NCI-H187 (cell line): ENCODE measurements around the gene POLR2F.
"Not testable (repeated sequence)": the region's sequence is repeated elsewhere in the genome, so short reads cannot be mapped to it uniquely, and the experiment has no call there.

Experiments used
- DNase-seq, 2 experiments: peaks; one replicate each; lab custom pipeline; 2025; lab: John Stamatoyannopoulos, UW

Gene POLR2F

DNA sequence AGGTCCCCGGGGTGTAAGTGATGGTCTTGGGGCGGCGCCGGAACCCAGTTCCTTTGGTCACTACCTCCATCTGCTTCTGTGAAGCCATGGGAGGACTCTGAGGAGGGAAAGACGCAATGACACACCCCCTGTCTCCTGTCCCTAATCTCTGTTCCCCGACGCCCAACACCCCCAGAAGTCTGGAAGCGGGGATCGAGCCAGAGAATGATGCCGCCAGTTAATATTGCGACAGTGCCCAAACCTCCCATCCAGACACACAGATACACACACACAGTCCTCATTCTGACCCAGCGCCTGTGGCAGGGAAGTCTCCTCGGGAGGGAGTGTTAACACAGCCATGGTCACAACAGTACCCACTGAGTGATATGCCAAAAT lies 450 bp upstream of the POLR2F start:
- DNase-seq: no peak

DNA sequence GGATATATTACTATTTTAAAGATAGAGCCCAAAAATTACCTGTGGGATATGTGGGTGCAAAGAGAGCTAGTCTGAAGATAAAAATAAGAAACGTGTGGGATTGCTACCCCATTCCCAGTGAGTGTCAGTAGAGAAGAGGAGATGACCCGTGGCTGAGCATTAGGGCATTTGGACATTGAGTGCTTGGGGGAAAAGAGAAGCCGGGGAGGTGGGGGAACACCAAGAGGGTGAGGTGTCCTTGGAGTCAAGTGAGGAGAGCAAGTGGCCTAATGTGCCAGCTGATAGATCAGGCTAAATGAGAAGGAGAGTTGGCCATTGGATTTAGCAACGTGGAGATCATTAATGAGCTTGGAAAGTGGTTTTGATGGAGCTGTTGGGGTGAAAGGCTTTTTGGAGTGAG lies 1.2 kb downstream of the POLR2F start:
- no peak for DNase-seq

GRCh38 chr22:37955825-37956397 lies 2.4 kb downstream of the POLR2F start:
- DNase-seq: not testable (repeated sequence)

DNA sequence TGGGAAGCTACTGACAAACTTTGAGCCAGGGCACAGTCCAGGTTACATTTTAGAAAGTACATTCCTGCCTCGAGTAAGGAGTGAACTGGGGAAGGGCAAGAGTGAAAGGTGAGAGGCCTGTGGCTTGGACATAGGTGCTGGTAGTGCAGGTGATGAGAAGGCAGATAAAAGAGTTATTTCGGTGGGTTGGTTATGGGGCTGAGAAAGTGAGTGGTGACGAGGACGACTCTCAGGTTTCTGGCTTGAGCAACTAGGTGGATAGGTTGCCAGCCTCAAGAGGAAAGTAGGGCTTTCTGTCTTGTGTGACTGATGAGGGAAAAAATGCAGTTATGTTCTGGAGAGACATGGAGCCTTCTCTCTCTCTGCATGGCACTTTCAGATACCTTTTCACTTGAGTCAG lies 3.7 kb downstream of the POLR2F start:
- DNase-seq: no peak

GRCh38 chr22:37959231-37959825 lies 5.8 kb downstream of the POLR2F start:
- no peak for DNase-seq

- no peak for DNase-seq
These were observed 7.6 kb downstream of the POLR2F start for GRCh38 chr22:37961062-37961461.

- no peak for DNase-seq
These were observed 12.6 kb downstream of the POLR2F start for GRCh38 chr22:37965940-37966664.

GRCh38 chr22:37967147-37967546 lies 13.6 kb downstream of the POLR2F start:
- DNase-seq: no peak

DNA sequence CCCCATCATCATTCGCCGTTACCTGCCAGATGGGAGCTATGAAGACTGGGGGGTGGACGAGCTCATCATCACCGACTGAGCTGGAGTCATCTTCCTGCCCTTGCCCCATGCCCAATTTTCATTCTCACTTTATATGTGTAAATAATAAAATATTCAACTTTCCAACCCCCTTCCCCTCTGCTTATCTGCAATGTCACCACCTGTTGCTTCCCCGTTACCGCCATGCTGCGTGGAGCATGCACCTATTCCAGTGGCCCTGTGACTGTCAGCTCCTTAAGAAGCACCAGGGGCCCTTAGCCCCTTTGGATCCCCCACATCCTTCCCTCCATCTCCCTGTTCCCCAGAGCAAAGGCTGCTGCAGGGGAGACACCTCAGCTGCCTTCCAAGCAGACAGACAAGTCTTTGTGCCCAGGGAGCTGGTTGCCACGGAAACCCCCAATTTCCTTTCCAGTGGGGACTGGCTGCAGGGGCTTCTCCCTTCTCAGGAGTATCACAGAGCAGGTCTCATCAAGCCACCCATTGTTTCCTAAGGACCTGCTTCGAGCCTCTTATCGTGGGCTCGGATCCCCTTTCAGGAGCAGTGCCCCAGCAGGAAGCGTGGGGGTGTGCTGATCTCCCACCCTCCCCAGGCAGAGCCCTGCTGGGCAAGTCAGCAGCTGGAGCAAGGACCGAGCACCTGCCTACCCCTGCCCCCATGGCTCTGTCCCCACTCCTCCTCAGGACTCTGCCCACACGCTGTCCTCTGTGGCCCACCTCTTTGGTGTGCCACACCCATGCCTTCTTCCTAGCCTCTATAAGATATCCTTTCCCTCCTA lies 14.3 kb downstream of the POLR2F start:
- DNase-seq: no peak

DNA sequence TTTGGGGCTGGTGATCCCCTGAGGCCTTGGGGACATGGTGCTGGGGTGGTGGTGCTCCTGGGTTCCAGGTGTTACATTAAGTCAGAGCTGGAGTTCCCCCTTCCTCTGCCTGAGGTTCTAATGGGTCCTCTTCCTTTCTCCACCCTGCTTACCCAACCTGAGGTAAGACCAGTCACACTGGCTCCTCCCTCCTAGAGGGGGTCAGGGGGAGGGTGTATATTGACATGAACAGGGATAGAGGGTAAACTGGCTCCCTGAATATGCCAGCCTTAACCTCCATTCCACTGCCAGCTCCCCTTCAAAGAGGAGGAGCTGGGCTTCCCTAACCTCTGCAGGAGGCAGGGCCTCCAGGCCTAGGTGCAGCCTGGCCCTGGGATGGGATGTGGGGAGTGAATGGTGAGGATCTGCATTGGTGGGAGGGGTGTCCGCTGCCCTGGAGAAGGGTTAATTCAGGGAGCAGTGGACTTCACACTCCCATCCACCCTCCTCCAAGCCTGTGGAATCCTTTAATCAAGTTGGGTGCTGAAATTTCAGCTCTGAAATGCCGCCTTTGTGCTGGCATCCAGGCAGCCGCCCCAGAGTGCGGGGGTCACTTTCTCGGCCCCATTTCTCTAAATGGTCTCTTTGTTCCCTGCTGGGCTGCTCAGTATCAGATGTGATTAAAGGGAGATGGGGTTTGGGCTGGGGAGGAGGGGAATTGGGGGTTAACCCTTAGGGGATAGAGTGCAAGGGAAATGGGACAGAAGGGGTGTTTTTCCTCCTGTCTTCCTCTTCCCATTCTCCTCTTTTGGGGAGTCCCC lies 15.2 kb downstream of the POLR2F start:
- DNase-seq: no peak

DNA sequence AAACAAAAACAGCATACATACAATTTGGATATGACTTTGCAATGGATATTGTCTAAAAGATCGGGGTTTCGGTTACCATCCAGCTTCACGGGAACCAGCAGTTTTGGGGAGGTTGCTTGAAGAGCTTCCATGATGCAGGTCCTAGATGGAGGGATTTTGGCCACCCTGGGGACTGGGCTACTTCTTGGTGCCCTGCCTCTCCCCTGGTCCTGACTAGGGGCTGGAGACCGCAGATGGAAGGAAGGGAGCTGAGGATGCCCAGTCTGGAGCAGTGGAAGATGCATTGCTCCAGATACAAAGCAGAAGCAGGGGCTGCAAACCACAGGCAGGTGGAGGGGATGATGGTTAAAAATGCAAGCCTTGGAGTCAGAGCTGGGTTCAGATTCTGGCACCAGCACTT lies 17.4 kb downstream of the POLR2F start:
- no peak for DNase-seq

GRCh38 chr22:37971475-37972434 lies 18.3 kb downstream of the POLR2F start:
- no peak for DNase-seq

GRCh38 chr22:37972527-37972926 lies 19.0 kb downstream of the POLR2F start:
- no peak for DNase-seq

DNA sequence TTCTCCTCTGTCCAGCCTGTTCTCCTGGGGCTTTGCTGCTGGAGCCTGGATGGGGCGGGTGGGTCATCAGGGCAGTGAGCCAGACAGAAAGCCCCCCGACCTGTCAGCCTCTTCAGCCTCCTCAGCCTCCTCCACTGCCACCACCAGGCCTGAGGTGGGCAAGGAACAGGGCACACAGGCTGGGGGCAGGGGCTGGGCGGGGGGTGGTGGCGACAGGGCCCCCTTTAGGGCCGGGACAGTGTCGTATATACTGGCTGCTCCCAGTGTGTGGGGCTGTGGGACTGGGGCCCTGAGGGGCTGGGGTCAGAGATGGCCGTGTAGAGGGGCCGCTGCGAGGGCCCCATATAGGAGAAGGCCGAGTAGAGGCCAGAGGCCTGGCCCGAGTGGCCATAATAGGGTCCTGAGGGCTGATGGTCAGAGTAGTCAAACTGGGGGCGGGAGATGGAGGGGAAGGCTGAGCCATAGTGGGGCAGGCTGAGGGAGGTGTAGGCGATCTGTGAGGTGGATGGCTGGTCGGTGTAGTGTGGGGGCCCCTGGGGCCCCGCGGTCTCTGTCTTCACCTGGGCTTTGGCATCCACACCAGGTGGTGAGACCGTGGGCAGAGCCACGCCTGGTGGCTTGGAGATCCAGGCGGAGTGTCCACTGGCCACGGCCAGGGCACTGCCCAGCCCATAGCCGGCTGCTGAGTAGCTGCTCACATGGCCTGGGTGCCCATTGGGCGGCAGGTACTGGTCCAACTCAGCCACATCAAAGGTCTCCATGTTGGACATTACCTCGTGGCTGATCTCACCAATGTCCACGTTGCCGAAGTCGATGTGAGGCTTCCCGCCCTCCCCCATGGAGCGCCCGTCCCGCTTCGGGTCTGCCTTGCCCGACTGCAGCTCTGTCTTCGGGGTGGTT lies 20.0 kb downstream of the POLR2F start:
- DNase-seq: no peak

GRCh38 chr22:37975153-37975552 lies 21.7 kb downstream of the POLR2F start:
- DNase-seq: no peak

DNA sequence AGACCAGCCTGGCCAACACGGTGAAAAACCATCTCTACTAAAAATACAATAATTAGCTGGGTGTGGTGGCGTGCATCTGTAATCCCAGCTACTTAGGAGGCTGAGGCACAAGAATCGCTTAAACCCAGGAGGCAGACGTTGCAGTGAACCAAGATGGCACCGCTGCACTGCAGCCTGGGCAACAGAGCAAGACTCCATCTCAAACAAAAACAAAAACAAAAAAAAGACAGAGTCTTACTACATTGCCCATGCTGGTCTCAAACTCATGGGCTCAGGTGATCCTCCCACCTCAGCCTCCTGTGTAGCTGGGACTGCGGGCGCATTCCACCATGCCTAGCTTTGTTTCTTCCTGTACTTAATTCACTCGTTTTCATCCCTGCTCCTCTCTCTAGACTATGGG lies 22.5 kb downstream of the POLR2F start:
- DNase-seq: not testable (repeated sequence)

- no peak for DNase-seq
These were observed 23.0 kb downstream of the POLR2F start for GRCh38 chr22:37976547-37976946.

DNA sequence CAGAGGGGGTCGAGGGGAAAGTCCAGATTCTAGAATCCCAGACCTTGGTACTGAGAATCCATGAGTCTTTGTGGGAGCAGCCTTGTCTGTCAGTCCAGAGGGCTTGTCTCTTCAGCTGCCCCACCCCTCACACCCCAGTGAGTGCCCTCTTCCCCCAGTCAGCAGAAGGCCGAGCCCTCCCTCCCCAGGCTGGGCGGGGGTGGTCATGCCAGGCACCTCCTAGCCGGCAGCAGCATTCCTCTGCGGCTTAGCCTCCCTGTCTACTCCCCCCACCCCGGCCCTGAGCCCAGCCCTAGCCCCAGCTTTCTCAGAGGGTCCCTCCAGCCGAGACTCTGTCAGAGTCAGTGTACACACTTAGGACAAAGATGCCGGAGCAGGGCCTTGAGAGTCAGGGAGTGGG lies 26.3 kb downstream of the POLR2F start:
- no peak for DNase-seq

GRCh38 chr22:37981282-37982011 lies 27.9 kb downstream of the POLR2F start:
- no peak for DNase-seq
